GM12874 (cell line): ENCODE data around the gene ANXA3.

Experiments used
- CTCF ChIP-seq: IDR thresholded peaks from 2 replicates; pipeline ENCODE4 v1.5.1; 2011; ENCODE audit warnings: low read depth, mild to moderate bottlenecking, control low read depth, low read length, moderate library complexity; ENCODE audit not compliant: insufficient read depth

ANXA3 gene

DNA sequence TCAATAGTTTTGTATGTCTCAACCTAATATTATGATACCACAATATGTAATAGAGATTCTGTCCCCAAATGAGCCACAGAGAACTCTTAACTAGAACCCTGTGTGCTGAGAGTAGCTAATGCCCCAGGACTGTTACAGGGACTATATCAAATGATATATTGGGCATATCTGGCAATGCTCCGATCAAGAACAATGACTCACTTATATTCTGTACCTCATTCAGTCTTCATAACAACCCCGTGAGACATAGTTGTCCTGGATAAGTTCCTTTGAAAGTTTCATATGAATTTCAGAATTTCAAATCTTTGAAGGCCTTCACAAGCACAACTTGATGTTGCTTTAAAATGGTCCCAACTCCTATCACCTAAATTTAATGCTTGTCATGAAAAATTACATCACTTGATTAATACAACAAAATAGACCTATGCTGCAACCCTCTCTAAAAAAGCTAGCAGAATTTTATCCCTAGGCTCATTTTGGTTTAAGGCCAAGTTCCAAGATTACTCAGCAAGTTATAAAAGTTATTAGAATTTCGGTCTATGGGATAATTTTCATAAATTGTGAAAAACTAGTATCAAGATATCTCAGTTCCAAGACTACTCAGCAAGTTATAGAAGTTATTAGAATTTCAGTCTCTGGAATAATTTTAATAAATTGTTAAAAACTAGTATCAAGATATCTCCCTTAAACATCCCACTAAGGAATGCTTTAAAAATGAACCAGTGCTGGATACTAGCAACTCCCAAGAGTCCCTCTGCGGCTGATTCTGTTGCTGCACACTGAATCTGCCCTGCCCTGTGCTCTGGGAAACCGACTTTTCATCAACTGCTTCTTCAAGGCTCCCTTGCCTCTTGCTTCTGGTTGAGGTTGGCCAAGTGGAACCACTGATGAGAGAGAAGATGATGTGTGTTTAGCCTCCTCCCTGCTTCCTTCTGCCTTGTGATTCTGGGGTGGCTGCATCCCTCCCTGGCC lies 6.0 kb upstream of the ANXA3 start:
- no peak for TF ChIP-seq CTCF

GRCh38 chr4:78552389-78553042 lies 946 bp downstream of the ANXA3 start:
- TF ChIP-seq CTCF, result no peak

DNA sequence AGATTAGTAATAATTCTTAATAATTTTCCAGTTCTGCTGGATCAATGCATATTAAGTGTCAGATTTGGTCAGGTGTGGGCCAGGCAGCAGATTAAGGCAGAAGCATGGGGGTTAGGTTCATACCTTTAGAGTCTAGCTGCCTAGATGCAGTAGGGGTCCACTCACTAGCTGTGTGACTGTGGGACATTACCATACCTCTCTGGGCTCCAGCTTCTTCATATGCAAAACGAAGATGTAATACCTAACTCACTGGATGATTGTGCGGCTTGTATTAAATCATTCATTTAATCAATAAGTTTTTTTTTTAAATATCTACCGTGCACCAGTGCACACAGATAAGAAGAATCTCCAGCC lies 1.4 kb downstream of the ANXA3 start:
- no peak for TF ChIP-seq CTCF

GRCh38 chr4:78553529-78554060 lies 2.0 kb downstream of the ANXA3 start:
- TF ChIP-seq CTCF, result no peak

- TF ChIP-seq CTCF, result no peak
Observed at GRCh38 chr4:78556665-78557064, 5.1 kb downstream of the ANXA3 start.

DNA sequence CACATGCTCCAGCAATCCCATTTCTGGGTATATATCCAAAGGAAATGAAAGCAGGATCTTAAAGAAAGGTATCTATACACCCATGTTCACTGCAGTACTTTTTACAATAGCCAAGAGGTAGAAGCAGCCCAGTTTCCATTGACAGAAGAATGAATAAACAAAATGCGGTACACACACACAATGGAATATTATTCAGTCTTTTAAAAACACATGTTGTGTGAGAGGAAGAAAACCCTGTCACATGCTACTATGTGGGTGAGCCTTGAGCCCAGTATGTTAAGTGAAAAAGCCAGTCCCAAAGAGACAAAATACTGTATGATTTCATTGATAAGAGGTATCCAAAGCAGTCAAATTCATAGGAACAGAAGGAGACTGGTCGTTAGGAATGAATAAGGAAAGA lies 6.3 kb downstream of the ANXA3 start:
- no peak for TF ChIP-seq CTCF

- no peak for TF ChIP-seq CTCF
Observed at GRCh38 chr4:78558410-78558809, 6.8 kb downstream of the ANXA3 start.
